NCI-H146 treated with DMSO at 0.1 percent for 48 hours (cell line): ENCODE data around the gene DSCAML1.

ENCODE experiments used
- DNase-seq: peaks from one replicate; lab custom pipeline; 2025; ENCODE audit not compliant: unreplicated experiment; lab: John Stamatoyannopoulos, UW

Gene DSCAML1

GRCh38 chr11:117392979-117393378 is 404.0 kb downstream of the DSCAML1 start:
- DNase-seq: no peak

GRCh38 chr11:117392001-117392690 is 404.9 kb downstream of the DSCAML1 start:
- no peak for DNase-seq

- no peak for DNase-seq
Observed at GRCh38 chr11:117391181-117391580, 405.8 kb downstream of the DSCAML1 start.

- no peak for DNase-seq
Observed at GRCh38 chr11:117390743-117391142, 406.3 kb downstream of the DSCAML1 start.

GRCh38 chr11:117387992-117388755 is 408.8 kb downstream of the DSCAML1 start:
- DNase-seq: no peak

GRCh38 chr11:117385906-117386305 is 411.1 kb downstream of the DSCAML1 start:
- DNase-seq: no peak

GRCh38 chr11:117385471-117385870 is 411.5 kb downstream of the DSCAML1 start:
- no peak for DNase-seq

GRCh38 chr11:117384045-117384444 is 413.0 kb downstream of the DSCAML1 start:
- no peak for DNase-seq

GRCh38 chr11:117382746-117383145 is 414.3 kb downstream of the DSCAML1 start:
- no peak for DNase-seq

- no peak for DNase-seq
Observed at GRCh38 chr11:117381481-117382387, 415.3 kb downstream of the DSCAML1 start.

GRCh38 chr11:117380676-117381075 is 416.3 kb downstream of the DSCAML1 start:
- no peak for DNase-seq

GRCh38 chr11:117378976-117379865 is 417.8 kb downstream of the DSCAML1 start:
- no peak for DNase-seq
